ENCODE results near the gene ATP2B2.

The ATP2B2 gene

GRCh38 chr3:10421996-10422395 lies 83.4 kb downstream of the ATP2B2 start:
- no peak overlapping the region for H3K27ac ChIP-seq
- no peaks in the 10 kb centered on the region for H3K27me3 ChIP-seq (ENCODE audit: insufficient read depth, low read depth)
- H3K4me2 ChIP-seq: no peak overlapping the region
- no peak overlapping the region for H3K9ac ChIP-seq
- H4K20me1 ChIP-seq (ENCODE audit: insufficient read depth): no peaks in the 10 kb centered on the region
- TF ChIP-seq CTCF (conservative IDR thresholded peaks at IDR 0.05; ENCODE audit: low read depth, low read length): no peak
- H3K4me3 ChIP-seq (IDR thresholded peaks at IDR 0.05; ENCODE audit: insufficient read depth, low read depth, low read length): no peak overlapping the region
- H3K79me2 ChIP-seq (ENCODE audit: insufficient read depth, low read depth): no peaks in the 10 kb centered on the region
- H2AFZ ChIP-seq (ENCODE audit: low read depth): no peak overlapping the region
- H3K4me1 ChIP-seq (ENCODE audit: low read depth, poor library complexity, severe bottlenecking): no peaks in the 10 kb centered on the region
- no peaks in the 10 kb centered on the region for H3K36me3 ChIP-seq (ENCODE audit: insufficient read depth)

GRCh38 chr3:10420745-10421475 lies 84.5 kb downstream of the ATP2B2 start:
- H2AFZ ChIP-seq (ENCODE audit: low read depth): no peak overlapping the region
- no peak overlapping the region for H3K4me3 ChIP-seq (IDR thresholded peaks at IDR 0.05; ENCODE audit: insufficient read depth, low read depth, low read length)
- peaks cover 4% of the 10 kb centered on the region; the same call in 1 of the 2 replicates for H3K27me3 ChIP-seq (ENCODE audit: insufficient read depth, low read depth)
- H3K79me2 ChIP-seq (ENCODE audit: insufficient read depth, low read depth): no peaks in the 10 kb centered on the region
- no peak for TF ChIP-seq CTCF (conservative IDR thresholded peaks at IDR 0.05; ENCODE audit: low read depth, low read length)
- no peaks in the 10 kb centered on the region for H3K36me3 ChIP-seq (ENCODE audit: insufficient read depth)
- no peaks in the 10 kb centered on the region for H4K20me1 ChIP-seq (ENCODE audit: insufficient read depth)
- no peak overlapping the region for H3K9ac ChIP-seq
- no peaks in the 10 kb centered on the region for H3K4me1 ChIP-seq (ENCODE audit: low read depth, poor library complexity, severe bottlenecking)
- H3K27ac ChIP-seq: no peak overlapping the region
- H3K4me2 ChIP-seq: no peak overlapping the region

- no peak overlapping the region for H3K9ac ChIP-seq
- H3K27ac ChIP-seq: no peak overlapping the region
- no peaks in the 10 kb centered on the region for H3K36me3 ChIP-seq (ENCODE audit: insufficient read depth)
- H3K4me2 ChIP-seq: no peak overlapping the region
- no peak overlapping the region for H3K4me3 ChIP-seq (IDR thresholded peaks at IDR 0.05; ENCODE audit: insufficient read depth, low read depth, low read length)
- H3K4me1 ChIP-seq (ENCODE audit: low read depth, poor library complexity, severe bottlenecking): no peaks in the 10 kb centered on the region
- no peak overlapping the region for H2AFZ ChIP-seq (ENCODE audit: low read depth)
- no peak for TF ChIP-seq CTCF (conservative IDR thresholded peaks at IDR 0.05; ENCODE audit: low read depth, low read length)
- H3K79me2 ChIP-seq (ENCODE audit: insufficient read depth, low read depth): no peaks in the 10 kb centered on the region
- no peaks in the 10 kb centered on the region for H4K20me1 ChIP-seq (ENCODE audit: insufficient read depth)
- peaks cover 4% of the 10 kb centered on the region; the same call in 1 of the 2 replicates for H3K27me3 ChIP-seq (ENCODE audit: insufficient read depth, low read depth)
These were observed 85.7 kb downstream of the ATP2B2 start for GRCh38 chr3:10419637-10420232.

GRCh38 chr3:10417847-10418246 lies 87.5 kb downstream of the ATP2B2 start:
- no peak overlapping the region for H3K4me3 ChIP-seq (IDR thresholded peaks at IDR 0.05; ENCODE audit: insufficient read depth, low read depth, low read length)
- H3K79me2 ChIP-seq (ENCODE audit: insufficient read depth, low read depth): no peaks in the 10 kb centered on the region
- no peaks in the 10 kb centered on the region for H3K36me3 ChIP-seq (ENCODE audit: insufficient read depth)
- H3K4me1 ChIP-seq (ENCODE audit: low read depth, poor library complexity, severe bottlenecking): no peaks in the 10 kb centered on the region
- H3K27ac ChIP-seq: no peak overlapping the region
- TF ChIP-seq CTCF (conservative IDR thresholded peaks at IDR 0.05; ENCODE audit: low read depth, low read length): no peak
- H4K20me1 ChIP-seq (ENCODE audit: insufficient read depth): no peaks in the 10 kb centered on the region
- H3K9ac ChIP-seq: no peak overlapping the region
- no peak overlapping the region for H3K4me2 ChIP-seq
- no peak overlapping the region for H2AFZ ChIP-seq (ENCODE audit: low read depth)
- H3K27me3 ChIP-seq (ENCODE audit: insufficient read depth, low read depth): peaks cover 4% of the 10 kb centered on the region; the same call in 1 of the 2 replicates
